K562 (cell line): ENCODE results near the gene PUS7. TPM values are rescaled to one million over a fixed set of nuclear protein-coding genes. Genes with fewer than 3 reads are reported as not detected.

Source experiments
- ARNT ChIP-seq, 2 experiments: fragments of 450-650 bp; IDR thresholded peaks; 2 replicates each; pipeline ENCODE4 v1.6.1; 2016; ENCODE audit warnings: mild to moderate bottlenecking in 1 of 2
- CBFA2T3 ChIP-seq: fragments of 450-650 bp; IDR thresholded peaks from 2 replicates; pipeline ENCODE4 v1.6.1; 2017
- CC2D1A ChIP-seq: fragments of 450-650 bp; IDR thresholded peaks from 2 replicates; pipeline ENCODE4 v1.6.1; 2017; ENCODE audit warnings: mild to moderate bottlenecking
- DMBX1 ChIP-seq: fragments of 250-450 bp; sonication (Bioruptor Pico); IDR thresholded peaks from 2 replicates; pipeline ENCODE4 v1.8.0; 2022; ENCODE audit warnings: inconsistent platforms, mild to moderate bottlenecking, moderate library complexity, borderline replicate concordance
- DPF2 ChIP-seq: fragments of 450-650 bp; IDR thresholded peaks from 2 replicates; pipeline ENCODE4 v1.6.1; 2016
- FOXA1 ChIP-seq: fragments of 450-650 bp; IDR thresholded peaks from 2 replicates; pipeline ENCODE4 v1.6.1; 2016; ENCODE audit warnings: mild to moderate bottlenecking, borderline replicate concordance
- HDAC1 ChIP-seq, 2 experiments: fragments of 450-650 bp; IDR thresholded peaks; 2 replicates each; pipeline ENCODE4 v1.6.1; 2016 to 2017; ENCODE audit warnings: inconsistent platforms in 1 of 2, mild to moderate bottlenecking in 1 of 2, moderate library complexity in 1 of 2
- JUND ChIP-seq, 2 experiments: IDR thresholded peaks; 2 replicates in 1 of 2; 3 replicates in 1 of 2; pipeline ENCODE4 v1.6.1; 2011; ENCODE audit warnings: borderline replicate concordance in 2 of 2, low read depth in 2 of 2, low read length in 2 of 2, improper control_type of control experiment in 1 of 2, missing biosample characterization in 1 of 2, missing genetic modification characterization in 1 of 2, missing genetic modification reagents in 1 of 2
- LARP7 ChIP-seq: fragments of 450-650 bp; IDR thresholded peaks from 2 replicates; pipeline ENCODE4 v1.6.1; 2016
- NFIC ChIP-seq: fragments of 450-650 bp; IDR thresholded peaks from 2 replicates; pipeline ENCODE4 v1.6.1; 2017; ENCODE audit warnings: mild to moderate bottlenecking, inconsistent platforms
- PHF8 ChIP-seq: fragments of 200-600 bp; sonication (generic); IDR thresholded peaks from 2 replicates; pipeline ENCODE4 v1.6.1; 2012; ENCODE audit warnings: mixed run types, mild to moderate bottlenecking, inconsistent platforms, low read length, moderate library complexity, borderline replicate concordance
- POLR2AphosphoS5 ChIP-seq: IDR thresholded peaks from 2 replicates; pipeline ENCODE4 v1.6.1; 2011; ENCODE audit warnings: mild to moderate bottlenecking, low read depth, low read length, moderate library complexity; ENCODE audit not compliant: control insufficient read depth, insufficient read depth
- PPARD ChIP-seq: fragments of 250-450 bp; sonication (Bioruptor Pico); IDR thresholded peaks from 2 replicates; pipeline ENCODE4 v1.8.0; 2022; ENCODE audit warnings: inconsistent platforms, mild to moderate bottlenecking, moderate library complexity
- polyA plus RNA-seq, 8 experiments: library from polyadenylated mRNA; depleted of rRNA in 4 of 8; stranded (reverse) in 5 of 8; unstranded in 3 of 8; fragments of >200 nt; fragmentation: Nextera tagmentation in 2 of 8; fragmentation: Illumina TruSeq in 1 of 8; extraction: Ambion mirVana in 2 of 8; extraction: Trizol in 1 of 8; gene quantifications; 2 replicates each; pipeline versions ENCODE4 v1.2.1 to v1.2.3, GENCODE V29; 2011 to 2014; ENCODE audit warnings: inconsistent platforms in 1 of 8, missing spikeins in 1 of 8
- total RNA-seq, 7 experiments: library from RNA; depleted of rRNA in 6 of 7; stranded (reverse); fragments of >200 nt in 6 of 7; fragmentation: Illumina TruSeq in 2 of 7; extraction: Trizol in 2 of 7; gene quantifications; 2 replicates each; pipeline versions ENCODE4 v1.2.1 to v1.2.3, GENCODE V29; 2011 to 2021; ENCODE audit warnings: low replicate concordance in 1 of 7
- TF ChIP-seq, protein P1 (sequence below): fragments of 450-650 bp; IDR thresholded peaks from 2 replicates; pipeline ENCODE4 v1.6.1; 2016
- TF ChIP-seq, protein P2 (sequence below): fragments of 450-650 bp; IDR thresholded peaks from 2 replicates; pipeline ENCODE4 v1.6.1; 2018; ENCODE audit not compliant: partially characterized antibody
- TF ChIP-seq, protein P3 (sequence below): fragments of 450-650 bp; IDR thresholded peaks from 2 replicates; pipeline ENCODE4 v1.6.1; 2017; ENCODE audit warnings: antibody characterized with exemption, mild to moderate bottlenecking

PUS7 gene
- total and polyA plus RNA-seq, 9 of the 15 experiments (the other 6 are each of a cell fraction or from before 2014, with no cell fraction given), result 15.1 to 95.6 (median 63.2) TPM

DNA sequence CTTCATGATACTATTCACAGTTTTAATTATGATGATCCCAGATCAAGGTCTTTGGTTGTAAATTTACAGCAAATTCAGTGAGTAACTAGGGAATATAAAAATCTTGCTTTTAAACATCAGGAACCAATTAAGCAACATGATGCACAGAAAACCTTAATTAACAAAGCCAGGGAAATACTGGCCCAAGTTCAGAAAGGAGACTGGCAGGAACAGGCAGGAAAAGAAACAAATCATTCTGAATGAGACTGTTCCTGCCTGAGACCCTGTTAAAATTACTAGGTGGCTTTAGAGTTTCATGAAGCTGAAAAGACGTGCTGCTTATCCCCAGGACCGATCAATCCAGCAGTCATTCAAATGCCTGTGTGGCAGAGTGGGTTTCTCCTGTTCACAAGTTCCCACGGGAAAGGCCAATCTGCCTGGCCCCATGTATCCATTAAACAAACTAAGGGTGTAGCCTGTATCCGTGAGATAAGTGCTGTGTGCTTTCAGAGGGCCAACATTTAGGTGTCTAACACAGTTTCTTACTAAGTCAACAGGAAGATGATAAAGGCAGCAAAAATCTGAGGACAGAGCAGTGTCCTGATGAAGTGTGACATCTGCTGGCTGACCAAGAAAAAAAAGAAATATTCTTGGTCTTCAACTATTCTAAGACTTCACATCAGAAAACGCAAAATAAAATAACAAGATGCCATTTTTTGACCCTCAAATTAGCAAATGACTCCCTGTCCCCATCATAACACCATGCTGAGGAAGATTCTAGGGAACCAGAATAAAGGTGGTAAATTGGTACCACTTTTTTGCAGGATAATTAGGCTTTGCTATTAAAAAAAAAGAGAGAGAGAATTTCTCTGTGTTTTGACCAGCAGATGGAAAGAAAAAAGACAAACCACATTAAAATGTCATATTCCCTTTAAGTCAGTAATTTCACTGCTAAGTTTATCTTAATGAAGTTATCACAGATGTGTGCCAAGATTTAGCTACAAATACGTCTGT lies 34.2 kb downstream of the PUS7 start (continued):
- peak; percentile 73; the same call in 1 of the 2 replicates for TF ChIP-seq JUND (IDR thresholded peaks at IDR 0.05; ENCODE audit: borderline replicate concordance, low read depth, low read length)
- TF ChIP-seq JUND (tag; IDR thresholded peaks at IDR 0.05; ENCODE audit: borderline replicate concordance, low read depth, low read length), result peak; percentile 68; the same call in 2 of the 3 replicates
- TF ChIP-seq POLR2AphosphoS5, result peak; percentile 78
- TF ChIP-seq HDAC1 (IDR thresholded peaks at IDR 0.05), result no peak
- no peak for TF ChIP-seq LARP7
- TF ChIP-seq, protein P1, sequence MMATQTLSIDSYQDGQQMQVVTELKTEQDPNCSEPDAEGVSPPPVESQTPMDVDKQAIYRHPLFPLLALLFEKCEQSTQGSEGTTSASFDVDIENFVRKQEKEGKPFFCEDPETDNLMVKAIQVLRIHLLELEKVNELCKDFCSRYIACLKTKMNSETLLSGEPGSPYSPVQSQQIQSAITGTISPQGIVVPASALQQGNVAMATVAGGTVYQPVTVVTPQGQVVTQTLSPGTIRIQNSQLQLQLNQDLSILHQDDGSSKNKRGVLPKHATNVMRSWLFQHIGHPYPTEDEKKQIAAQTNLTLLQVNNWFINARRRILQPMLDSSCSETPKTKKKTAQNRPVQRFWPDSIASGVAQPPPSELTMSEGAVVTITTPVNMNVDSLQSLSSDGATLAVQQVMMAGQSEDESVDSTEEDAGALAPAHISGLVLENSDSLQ, result peak; percentile 85
- TF ChIP-seq PPARD (CRISPR knock-in tag), result no peak
- TF ChIP-seq CC2D1A, result 0 out of 2 replicates have a peak, but pooled peaks have one; percentile 50
- peak; percentile 48; the same call in 1 of the 2 replicates for TF ChIP-seq NFIC
- TF ChIP-seq DPF2, result peak; percentile 94
- TF ChIP-seq CBFA2T3, result peak; percentile 92
- TF ChIP-seq ARNT (IDR thresholded peaks at IDR 0.05), result peak in 1 of 2 experiments; percentile 87; a peak in 2 of 4 replicates
- TF ChIP-seq, protein P2, sequence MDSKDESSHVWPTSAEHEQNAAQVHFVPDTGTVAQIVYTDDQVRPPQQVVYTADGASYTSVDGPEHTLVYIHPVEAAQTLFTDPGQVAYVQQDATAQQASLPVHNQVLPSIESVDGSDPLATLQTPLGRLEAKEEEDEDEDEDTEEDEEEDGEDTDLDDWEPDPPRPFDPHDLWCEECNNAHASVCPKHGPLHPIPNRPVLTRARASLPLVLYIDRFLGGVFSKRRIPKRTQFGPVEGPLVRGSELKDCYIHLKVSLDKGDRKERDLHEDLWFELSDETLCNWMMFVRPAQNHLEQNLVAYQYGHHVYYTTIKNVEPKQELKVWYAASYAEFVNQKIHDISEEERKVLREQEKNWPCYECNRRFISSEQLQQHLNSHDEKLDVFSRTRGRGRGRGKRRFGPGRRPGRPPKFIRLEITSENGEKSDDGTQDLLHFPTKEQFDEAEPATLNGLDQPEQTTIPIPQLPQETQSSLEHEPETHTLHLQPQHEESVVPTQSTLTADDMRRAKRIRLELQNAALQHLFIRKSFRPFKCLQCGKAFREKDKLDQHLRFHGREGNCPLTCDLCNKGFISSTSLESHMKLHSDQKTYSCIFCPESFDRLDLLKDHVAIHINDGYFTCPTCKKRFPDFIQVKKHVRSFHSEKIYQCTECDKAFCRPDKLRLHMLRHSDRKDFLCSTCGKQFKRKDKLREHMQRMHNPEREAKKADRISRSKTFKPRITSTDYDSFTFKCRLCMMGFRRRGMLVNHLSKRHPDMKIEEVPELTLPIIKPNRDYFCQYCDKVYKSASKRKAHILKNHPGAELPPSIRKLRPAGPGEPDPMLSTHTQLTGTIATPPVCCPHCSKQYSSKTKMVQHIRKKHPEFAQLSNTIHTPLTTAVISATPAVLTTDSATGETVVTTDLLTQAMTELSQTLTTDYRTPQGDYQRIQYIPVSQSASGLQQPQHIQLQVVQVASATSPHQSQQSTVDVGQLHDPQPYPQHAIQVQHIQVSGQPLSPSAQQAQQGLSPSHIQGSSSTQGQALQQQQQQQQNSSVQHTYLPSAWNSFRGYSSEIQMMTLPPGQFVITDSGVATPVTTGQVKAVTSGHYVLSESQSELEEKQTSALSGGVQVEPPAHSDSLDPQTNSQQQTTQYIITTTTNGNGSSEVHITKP, result no peak
- TF ChIP-seq, protein P3, sequence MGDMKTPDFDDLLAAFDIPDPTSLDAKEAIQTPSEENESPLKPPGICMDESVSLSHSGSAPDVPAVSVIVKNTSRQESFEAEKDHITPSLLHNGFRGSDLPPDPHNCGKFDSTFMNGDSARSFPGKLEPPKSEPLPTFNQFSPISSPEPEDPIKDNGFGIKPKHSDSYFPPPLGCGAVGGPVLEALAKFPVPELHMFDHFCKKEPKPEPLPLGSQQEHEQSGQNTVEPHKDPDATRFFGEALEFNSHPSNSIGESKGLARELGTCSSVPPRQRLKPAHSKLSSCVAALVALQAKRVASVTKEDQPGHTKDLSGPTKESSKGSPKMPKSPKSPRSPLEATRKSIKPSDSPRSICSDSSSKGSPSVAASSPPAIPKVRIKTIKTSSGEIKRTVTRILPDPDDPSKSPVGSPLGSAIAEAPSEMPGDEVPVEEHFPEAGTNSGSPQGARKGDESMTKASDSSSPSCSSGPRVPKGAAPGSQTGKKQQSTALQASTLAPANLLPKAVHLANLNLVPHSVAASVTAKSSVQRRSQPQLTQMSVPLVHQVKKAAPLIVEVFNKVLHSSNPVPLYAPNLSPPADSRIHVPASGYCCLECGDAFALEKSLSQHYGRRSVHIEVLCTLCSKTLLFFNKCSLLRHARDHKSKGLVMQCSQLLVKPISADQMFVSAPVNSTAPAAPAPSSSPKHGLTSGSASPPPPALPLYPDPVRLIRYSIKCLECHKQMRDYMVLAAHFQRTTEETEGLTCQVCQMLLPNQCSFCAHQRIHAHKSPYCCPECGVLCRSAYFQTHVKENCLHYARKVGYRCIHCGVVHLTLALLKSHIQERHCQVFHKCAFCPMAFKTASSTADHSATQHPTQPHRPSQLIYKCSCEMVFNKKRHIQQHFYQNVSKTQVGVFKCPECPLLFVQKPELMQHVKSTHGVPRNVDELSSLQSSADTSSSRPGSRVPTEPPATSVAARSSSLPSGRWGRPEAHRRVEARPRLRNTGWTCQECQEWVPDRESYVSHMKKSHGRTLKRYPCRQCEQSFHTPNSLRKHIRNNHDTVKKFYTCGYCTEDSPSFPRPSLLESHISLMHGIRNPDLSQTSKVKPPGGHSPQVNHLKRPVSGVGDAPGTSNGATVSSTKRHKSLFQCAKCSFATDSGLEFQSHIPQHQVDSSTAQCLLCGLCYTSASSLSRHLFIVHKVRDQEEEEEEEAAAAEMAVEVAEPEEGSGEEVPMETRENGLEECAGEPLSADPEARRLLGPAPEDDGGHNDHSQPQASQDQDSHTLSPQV, result 0 out of 2 replicates have a peak, but pooled peaks have one; percentile 16
- peak; percentile 58; the same call in 1 of the 2 replicates for TF ChIP-seq DMBX1 (CRISPR knock-in tag)
- TF ChIP-seq FOXA1, result peak; percentile 70; the same call in 1 of the 2 replicates
- no peak for TF ChIP-seq PHF8
